Fibroblast of lung (primary cell): ENCODE results near the gene PIP5K1C.

Experiments
- CTCF ChIP-seq, 2 donors: IDR thresholded peaks in 1 of 2; conservative IDR thresholded peaks in 1 of 2; 1 replicate in 1 of 2; 2 replicates in 1 of 2; pipeline ENCODE4 v1.5.1; 2011 to 2012; ENCODE audit warnings: low read length in 2 of 2, control low read depth in 1 of 2, inconsistent platforms in 1 of 2, low read depth in 1 of 2, mild to moderate bottlenecking in 1 of 2
- EZH2 ChIP-seq: IDR thresholded peaks from 2 replicates; pipeline ENCODE4 v1.5.1; 2012; ENCODE audit warnings: low read length, control low read depth, mild to moderate bottlenecking; ENCODE audit errors: missing control alignments

GRCh38 chr19:3665681-3666544, 34.4 kb downstream of the PIP5K1C start:
- TF ChIP-seq CTCF (conservative IDR thresholded peaks at IDR 0.05 in 1 of 2, IDR thresholded peaks at IDR 0.05 in 1 of 2; ENCODE audit: low read depth in 1 of 2, low read length in 2 of 2) (peak; percentile 59 to 76), EZH2 (no peak)
